Measurements from ENCODE around the gene NUP62.

Gene NUP62

DNA sequence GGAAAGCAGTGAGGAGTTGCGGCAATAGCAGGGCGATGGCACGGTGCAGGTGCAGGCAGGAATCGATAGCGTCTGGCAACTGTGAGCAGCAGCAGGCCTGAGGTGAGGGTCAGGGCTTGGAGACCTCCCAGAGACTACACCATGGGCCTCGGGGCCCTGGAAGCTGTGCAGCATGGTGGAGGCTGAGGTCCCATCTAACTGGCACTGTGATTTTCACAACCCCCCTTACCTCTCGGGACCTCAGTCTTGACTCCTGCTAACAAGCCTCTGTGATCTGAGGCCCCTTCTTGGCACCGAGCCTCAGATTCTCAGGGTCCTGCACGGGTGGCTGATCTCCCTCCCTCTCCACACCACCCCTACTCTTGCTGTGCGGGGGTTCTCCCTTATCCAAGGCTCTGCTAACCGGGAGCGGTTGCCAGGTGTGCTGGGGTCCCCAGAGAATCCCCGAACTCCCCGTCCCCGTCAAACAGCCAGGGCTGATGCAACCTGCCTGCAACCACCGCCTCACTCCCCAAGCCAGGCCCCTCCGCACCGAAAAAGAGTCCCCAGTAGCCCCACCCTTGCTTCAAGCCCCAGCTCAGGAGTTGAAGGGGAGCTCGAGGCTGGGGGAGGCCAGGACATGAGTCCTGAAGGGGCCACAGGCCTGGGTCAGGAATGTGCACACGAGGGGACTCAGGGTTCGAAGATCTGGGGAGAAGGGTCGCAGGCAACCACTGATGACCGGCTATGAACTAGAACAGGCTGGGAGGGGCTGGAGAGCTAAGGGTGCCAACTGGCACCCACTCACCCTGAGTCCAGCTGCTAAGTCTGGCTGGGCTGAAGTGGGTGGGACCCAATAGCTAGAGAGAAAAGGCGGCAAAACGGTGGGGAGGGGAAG lies 5.1 kb downstream of the NUP62 start:
- DNase-seq: no peak

DNA sequence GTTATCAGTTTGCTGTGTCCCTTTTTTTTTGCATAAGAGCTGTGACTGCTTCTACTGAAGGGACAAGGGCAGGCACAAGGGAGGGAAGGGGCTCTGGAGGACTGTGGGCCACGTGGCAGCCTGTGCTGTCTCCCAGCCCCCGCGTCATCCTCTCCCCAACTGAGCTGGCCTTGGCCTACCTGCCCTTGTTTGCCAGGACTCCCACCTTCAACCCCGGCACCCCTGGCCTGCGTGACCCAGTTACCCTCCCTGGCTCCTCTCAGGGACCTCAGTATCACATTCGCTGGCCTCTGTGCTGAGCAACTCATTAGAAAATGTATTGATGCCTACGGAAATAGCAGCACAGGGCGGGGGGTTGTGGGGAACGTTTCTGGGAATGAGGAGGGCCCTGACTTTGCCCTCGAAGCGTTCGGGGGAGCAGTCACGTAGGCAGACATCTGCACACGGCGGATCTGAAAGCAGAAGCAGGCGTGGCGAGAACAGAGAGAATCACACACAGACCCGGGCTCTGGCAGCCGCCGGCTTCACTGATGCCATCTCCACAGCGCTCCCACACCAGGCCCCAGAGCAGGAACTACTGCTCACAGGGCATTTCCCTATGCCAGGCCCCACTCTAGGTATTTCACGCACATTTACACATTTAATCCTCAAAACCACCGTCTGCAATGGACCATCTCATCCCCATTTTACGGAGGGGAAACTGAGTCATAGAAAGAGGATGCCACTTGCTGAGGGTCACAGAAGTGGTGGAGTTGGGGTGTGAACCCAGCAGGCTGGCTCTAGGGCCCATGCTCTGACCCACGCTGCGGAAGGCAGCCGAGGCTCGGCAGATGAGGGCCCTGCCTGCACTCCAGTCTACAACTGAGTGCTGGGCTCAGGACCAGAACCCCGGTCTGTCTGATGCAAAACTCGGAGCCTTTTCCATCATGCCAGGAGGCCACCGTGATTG lies 6.0 kb downstream of the NUP62 start:
- DNase-seq: peak; percentile 41 to 65

DNA sequence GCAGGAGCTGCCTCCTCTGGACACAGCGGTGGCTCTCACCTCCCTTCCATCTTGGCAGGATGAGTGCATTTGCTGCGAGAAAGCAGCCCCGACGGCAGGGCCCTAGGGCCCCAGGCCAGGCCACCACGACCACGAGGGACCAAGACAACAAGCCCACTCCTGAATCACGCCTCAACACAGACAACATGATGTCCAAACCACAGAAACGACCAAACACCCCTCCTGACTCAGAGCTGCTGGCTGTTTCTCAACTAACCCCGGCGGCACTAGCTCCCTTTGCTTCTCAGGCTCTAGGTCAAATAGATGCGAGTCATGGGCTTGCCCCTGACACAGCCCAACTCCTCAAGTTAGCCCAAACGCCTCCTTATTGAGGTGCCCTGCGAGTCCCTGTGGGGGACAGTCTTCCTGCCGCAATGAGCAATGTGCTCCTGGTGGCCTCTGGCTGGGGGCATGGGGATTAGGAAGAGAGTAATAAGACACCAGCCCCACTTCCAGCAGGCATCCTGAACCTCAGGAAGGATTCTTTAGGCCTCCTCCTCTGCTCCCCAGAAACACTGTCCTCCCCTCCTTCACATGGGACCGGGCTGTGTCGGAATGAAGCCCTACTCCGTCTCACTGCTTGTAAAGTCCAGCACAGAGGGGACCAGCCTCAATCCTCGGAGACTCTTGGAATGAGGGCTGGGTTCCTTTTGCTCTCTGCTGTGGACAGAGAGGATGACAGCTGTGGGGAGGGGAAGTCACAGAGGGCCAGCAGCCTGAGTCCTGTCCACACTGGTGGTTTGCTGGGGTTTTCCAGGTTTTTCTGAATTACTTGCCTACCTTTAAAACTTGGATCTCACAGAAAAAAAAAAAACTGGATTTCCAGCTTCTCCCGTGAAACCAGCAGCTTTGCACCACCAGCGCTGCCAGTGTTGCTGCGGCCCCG lies 7.2 kb downstream of the NUP62 start:
- peak; percentile 18 to 62 for DNase-seq

DNA sequence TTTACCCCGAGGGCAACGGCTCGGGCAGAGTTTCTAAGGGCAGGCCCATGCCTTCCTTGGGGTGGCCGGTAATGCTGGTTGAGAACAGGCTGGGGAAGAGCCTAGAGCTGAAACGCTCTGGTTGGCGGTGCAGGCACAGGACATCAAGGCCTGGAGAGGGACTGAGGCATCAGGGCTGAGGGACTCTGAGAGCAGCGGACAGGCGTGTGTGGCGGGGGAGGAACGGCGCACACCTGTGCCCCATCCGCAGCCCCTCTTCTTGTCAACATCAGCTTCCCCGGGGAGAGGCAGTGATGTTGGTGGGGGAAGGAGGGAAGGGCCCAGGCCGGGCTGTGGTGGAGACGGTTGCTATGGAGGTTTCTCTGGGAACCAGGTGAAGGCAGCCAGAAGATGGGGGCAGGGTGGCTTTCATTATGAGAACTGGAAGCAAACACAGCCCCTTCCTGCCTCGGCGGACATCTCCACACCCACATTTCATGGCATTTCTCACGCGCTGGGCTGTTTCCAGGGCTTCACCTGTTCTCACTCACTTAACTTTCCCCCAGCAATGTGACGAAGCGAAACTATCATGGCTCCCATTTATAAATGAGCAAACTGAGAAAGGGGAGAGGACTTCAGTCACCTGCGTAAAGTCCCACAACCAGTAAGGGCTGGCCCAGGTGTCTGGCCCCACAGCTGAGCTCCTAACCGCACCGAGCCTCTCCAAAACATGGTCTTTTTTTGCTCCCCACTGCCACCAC lies 8.5 kb downstream of the NUP62 start:
- DNase-seq: no peak

DNA sequence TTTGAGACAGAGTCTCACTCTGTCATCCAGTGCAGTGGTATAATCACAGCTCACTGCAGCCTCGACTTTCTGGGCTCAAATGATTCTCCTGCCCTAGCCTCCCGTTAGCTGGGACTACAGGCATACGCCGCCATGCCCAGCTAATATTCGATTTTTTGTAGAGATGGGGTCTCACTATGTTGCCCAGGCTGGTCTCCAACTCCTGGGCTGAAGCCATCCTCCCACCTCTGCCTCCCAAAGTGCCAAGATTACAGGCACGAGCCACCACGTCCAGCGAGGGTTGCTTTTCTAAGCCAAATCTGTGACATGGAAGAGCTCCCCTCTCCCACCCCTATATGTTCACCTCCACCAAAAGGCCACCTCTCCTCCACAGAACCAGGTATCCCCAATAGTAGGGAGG lies 11.2 kb downstream of the NUP62 start:
- DNase-seq: no peak

DNA sequence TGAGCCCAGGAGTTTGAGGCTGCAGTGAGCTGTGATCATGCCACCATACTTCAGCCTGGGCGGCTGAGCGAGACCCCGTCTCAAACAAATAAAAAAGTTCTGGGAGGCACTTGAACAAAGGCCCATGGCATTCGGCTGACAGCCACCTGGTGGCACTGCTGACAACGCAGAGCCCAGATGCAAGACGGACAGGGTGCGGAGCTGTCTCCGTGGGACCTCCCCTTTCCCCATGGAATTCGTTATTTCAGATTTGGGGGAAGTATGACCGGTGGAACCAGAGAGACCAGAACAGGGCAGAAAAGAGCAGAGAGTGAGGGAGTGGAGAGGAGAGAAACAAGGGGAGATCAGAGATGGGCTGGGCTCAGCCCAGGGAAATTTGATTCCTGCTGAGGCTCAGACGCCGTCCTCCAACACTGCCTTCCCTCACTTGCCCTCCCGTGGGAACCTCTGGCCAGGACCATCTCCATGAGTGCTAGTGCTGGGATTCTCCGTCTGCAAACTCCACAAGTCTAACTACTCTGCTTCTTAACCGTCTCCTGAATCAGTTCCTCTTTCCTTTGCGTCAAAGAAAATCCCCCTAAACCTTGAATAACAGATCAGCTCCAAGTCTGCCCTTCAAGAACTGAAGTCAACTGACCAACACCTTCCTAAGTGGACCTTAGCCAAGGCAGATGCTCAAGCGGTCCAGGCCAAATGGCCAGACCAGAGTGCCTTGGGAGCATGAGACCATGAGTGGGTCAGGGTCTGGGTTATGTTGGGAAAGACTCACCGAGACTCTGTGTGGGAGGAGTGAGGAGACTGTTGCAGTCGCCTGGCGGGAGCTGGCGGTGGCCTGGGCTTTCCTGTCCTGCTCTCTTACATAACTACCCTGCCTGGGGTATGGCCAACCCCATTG lies 12.2 kb downstream of the NUP62 start:
- peak; percentile 80 to 93 for DNase-seq

DNA sequence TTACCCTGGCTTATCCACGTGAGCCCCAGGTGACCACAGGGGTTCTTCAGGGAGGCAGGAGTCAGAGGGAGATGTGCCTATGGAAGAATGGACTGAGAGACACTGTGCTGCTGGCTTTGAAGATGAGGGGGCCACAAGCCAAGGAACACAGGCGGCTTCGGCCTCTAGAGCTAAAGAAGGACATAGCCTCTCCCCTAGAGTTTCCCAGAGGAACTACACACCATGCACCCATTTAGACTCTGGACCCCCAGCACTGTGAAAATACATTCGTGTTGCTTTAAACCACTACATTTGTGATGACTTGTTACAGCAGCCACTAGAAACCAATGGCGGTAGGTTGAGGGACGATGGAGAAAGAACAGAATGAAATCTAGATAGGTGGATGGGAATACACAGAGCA lies 14.0 kb downstream of the NUP62 start:
- DNase-seq: no peak

DNA sequence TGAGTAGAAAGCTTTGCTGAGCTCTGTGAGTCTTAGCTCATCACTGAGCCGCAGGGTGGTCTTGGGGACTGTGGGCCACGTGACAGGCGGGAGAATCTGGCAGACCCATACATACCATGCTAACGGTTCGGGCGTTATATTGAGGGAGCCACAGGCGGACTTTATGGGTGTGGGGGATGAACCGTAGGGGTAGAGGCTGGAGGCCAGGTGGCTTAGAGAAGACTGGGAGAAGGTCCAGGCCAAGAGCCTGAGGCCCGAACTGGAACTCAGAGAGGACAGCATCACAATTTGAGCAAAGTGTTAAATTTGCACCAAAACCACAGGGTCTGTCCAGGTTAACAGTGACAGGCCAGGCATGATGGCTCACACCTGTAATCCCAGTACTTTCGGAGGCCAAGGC lies 15.6 kb downstream of the NUP62 start:
- no peak for DNase-seq

DNA sequence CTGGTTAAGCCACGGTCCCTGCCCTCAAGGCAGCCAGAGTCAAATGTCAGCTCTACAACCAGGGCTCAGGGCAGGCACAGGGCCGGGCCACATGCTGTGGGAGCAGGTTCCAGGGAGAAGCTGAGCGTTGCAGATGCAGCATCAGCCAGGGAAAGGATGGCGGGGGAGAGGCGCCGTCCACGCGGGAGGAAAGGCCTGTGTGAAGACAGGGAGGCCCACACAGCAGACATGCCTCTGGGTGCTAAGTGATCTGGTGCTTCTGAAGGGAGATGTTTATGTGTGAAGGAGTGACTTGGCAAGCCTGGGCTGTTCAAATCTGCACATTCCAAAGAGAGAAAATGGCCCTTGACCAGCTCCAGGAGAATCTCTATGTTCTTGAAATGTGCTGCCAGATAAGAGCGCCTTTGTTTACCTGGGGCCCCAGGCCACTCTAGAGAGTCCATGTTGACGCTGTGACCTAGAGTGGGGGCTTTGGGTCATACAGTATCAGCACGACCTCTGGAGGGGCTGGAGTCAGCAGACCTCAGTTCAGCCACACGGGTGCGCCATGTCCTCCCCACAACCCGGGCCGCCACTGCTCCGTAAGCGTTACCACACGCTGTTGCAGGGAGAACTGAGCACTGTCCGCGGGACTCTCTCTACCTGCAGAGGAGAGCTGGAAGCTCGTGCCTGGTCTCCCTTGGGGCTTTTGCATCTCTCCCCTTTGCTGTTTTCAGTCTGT lies 16.2 kb downstream of the NUP62 start:
- no peak for DNase-seq

DNA sequence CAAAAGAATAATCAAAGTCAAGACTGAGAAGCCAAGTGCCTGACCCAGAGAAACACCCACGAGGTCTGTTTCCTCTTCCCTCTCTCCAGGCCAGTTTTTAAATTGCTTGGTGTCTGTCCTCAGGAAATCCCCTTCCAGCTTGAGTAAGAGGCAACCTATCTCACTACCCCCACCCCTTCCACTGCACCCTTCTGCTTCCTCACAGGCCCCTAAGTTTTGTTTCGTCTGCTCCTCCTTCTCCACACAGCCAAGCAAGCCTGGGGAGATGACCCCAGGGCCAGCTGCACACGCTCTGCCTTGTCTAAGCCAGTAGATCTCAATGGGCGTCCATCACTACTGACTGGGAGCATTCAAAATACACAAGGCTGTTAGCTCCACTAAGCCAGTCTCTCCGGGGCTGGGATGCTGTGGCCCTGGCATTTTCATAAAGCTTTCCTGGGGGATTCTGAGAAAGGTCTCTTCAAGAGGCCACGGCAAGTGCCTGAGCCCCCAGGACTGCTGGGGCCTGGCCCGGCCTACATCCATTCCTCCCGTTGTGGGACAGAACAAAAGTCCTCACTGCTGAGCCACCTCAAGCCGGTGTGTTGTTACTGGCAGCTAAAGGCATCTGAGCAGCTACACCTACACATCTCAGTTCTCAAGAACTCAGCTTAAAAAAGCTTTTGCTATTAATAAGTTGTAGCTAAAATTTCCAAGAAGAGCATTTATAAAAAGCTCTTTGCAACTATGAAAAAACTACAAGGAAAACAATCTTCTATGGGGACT lies 17.7 kb downstream of the NUP62 start:
- DNase-seq: peak; percentile 82 to 87

DNA sequence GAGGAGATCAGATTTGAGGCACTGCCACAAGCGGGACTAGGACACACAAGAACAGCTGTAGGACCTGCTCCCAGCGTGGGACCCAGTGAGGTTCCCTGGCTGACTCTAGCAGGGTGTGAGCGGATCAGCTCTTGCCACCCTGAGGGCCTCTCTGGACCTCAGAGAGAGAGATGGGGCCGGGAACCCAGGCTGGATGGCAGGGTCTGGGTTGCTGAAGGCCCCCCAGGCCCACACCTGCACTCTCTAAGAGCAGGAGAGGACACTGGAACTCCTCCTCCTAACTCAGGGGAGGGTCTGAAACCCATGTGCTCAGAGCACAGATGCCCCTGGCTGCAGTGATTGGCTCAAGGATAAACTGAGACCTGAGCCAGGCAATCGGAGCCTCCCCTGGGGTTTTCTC lies 19.1 kb downstream of the NUP62 start:
- DNase-seq: no peak

DNA sequence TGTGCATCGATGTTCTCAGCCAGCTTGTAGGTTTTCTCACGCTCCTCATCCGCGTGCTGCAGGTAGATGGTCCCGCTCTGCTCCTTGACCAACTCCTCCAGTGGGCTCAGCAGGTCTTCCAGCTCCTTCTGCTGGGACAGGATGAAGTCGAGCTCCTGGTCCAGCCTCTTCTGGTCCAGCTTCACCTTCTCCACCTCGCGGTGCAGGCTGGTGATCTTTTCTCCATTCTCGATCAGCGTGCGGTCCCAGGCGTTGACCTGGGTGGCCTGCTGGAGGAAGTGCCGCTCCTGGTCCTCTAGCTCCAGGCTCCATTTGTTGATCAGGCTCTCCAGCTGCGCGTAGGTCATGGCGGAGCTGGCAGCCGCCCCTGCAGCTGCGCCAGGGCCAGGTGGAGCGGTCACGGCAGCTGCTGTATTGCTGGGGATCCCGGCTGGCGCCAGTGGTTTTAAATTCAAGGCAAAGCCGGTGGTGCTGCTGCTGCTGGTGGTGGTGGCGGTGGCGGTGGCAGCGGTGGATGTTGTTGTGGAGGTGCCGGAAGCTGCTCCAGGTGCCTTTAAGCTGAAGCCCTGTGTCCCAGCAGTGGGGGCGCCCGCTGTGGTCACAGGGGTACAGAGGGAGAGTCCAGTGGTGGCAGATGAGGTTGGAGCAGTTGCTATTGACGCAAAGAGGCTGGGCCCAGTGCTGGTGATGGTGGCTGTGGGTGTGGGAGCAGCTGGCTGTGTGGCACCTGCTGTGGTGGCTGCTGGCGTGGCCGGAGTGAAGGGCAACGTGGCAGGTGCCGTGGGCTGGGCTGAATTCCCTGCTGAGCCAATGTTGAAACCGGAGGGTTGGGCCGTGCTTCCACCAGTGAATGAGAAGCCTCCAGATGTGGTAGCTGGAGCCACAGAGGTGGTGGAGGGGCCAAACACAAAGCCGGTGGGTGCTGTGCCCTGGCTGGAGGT lies 20.6 kb downstream of the NUP62 start:
- no peak for DNase-seq

DNA sequence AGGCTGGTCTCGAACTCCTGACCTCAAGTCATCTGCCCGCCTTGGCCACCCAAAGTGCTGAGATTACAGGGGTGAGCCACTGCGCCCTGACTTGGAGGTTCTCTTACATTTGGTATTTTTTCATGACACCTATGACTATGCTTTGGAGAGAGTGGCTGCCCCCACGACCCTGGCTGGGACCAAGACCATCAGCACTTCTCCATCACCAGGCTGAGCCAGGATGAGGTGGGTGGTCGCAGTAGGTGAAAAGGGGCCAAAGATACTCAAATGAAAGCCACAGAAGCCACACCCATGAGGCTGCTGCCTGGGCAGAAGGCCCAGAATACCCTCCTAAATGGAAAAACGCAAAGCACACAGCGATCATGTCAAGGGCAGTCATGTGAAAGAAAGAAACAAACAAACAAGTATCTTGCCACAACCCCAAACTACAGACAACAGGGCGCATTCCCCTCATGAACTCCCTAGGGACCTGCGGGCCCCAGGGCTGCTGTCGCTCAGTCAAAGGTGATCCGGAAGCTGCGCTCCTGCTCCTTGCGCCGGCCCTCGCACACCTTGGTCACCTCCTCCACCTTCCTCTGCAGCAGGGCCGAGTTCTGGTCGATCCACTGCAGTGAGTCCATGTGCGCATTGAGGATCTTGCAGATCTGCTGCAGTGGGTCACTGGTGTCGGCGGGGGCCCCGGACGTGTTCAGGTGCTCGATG lies 21.4 kb downstream of the NUP62 start:
- DNase-seq: no peak

DNA sequence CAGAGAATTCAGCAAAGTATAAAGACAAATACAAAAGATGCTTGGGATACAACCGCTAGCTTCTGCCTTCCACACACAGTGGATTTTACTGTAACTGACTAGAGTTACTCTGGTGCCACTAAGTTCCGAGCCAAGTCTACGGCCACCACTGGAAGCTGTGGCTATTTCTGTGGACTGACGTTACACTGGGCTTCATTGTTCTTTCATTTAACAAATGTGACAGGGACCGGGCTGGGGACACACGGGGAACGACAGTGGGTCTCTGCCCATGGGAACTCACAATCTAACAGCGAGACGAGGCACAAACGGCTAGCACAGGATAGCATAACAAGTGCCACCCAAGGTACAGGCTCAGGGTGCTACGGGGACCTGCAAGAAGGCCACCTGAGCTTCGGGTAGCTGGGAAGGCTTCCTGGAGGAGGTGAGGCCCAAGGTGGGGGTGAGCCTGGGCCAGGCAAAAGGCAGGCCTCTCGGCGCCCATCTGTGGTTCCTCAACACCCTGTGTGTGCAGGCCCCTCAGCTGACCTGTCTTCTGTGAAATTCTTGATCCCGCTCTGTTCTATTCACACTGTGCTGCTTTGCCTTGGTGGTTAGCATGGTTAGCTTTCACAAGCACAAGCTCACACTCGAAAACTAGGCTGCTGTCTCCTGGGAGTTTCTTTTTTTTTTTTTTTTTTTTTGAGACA lies 22.3 kb downstream of the NUP62 start:
- DNase-seq: no peak

DNA sequence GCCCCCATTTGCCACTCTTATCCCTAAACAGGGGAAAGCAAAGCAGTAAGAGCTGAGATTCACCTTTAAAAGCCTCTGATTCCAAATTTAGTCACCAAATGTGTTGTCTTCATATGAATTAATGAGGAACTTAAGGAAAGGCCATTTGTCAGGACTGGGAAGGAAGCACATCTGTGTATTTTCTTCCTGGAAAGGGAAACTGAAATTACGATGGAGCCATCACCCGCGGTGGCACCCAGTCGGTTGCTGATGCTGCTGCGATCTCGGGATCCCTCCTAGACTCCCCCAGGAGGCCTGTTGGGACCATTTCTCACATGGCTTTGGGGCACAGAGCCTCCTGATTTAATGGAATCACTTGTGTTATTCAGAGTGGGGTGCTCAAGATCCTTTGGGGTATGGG lies 25.2 kb downstream of the NUP62 start:
- peak; percentile 57 to 68 for DNase-seq

DNA sequence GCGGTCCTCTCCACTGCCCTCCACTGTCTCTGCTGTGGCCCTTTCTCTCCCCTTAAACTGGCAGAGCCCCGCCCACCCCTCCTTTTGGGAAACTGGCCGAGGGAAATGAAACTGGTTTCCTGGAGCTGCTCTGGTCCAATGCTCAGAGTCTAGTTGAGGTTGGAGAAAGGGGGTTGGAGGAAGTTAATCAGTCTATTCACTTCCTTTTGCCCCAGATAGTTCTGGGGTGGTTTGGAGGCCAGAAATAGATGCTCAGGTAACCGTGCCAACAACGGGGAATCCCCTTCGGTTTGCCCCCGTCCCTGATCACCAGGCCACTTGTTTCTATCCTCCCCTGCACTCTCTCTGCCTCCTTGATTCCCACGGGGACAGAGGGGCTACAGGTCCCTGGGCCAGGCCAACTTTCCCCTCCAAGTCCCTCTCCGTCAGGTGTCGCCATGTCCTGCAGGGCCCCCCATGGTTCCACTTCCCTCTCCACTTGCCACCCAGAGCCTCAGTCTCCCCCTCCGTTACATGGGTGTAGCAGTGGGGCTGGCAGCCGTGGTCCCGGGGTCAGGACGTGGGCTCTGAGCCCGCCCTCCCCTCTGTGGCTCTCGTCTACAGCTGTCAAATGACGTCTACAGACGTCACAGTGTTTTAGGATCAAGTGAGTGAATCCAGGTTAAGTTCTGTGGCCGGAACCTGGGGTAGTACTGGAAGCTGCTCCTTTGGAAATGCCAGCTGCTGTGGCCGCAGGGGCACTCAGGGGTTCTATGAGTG lies 32.3 kb downstream of the NUP62 start, which contains the start of gene IL4I1:
Gene IL4I1 (minus strand): TSS at position 25 of the 759 bp plus-strand sequence. CDS start 727 bp downstream, outside the sequence.
- DNase-seq: peak; percentile 89 to 95
